ELR (cell line): ENCODE data around the gene NEDD9.

Experiments
- DNase-seq: peaks from one replicate; pipeline ENCODE4 v3.0.0-alpha.2; 2015; ENCODE audit warnings: low read depth

Gene NEDD9

GRCh38 chr6:11142296-11143027, 90.0 kb downstream of the NEDD9 start:
- DNase-seq, result peak; percentile 49

- no peak for DNase-seq
These were observed 91.2 kb downstream of the NEDD9 start for GRCh38 chr6:11141295-11141694.

GRCh38 chr6:11140056-11140455, 92.4 kb downstream of the NEDD9 start:
- peak; percentile 66 for DNase-seq

- peak; percentile 49 for DNase-seq
These were observed 93.2 kb downstream of the NEDD9 start for GRCh38 chr6:11139051-11139960.

- DNase-seq, result peak; percentile 22
These were observed 95.7 kb downstream of the NEDD9 start for GRCh38 chr6:11136809-11137208.
